GDM1 (cell line): Measurements from ENCODE around the gene RABGAP1L.

ENCODE experiments used
- DNase-seq: peaks from one replicate; lab custom pipeline; 2025; lab: John Stamatoyannopoulos, UW

RABGAP1L gene

DNA sequence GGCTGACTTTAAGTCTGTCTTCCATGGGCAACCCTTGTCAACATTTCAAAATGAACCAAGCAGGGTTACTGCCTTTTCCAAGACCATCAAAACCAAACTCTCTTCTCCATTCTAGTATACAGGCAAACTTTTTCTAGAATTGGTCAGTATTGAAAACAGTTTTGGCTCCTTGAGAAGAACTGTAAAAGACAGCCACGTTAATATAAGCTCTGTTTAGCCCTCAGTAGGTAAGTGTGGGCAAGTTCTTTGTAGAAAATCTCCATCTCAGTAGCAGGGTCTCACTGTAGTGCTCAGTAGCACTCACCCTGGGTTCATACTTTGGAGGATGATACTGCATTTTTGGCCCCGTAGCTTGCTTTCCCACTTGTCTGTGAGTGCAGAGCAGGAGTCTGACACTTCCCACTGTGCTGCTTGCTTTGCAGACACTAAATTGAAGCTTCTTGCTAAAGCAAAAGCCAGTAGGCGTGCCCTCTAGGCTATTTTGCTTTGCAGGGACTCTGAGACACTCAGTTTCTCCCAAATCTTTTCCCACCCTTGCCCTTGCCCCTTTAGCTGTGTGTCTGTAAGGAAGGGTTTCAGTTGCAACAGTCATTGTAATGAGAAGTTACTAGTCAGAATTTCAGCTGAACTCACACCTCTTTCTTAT lies 806.2 kb downstream of the RABGAP1L start:
- peak; percentile 19 for DNase-seq

DNA sequence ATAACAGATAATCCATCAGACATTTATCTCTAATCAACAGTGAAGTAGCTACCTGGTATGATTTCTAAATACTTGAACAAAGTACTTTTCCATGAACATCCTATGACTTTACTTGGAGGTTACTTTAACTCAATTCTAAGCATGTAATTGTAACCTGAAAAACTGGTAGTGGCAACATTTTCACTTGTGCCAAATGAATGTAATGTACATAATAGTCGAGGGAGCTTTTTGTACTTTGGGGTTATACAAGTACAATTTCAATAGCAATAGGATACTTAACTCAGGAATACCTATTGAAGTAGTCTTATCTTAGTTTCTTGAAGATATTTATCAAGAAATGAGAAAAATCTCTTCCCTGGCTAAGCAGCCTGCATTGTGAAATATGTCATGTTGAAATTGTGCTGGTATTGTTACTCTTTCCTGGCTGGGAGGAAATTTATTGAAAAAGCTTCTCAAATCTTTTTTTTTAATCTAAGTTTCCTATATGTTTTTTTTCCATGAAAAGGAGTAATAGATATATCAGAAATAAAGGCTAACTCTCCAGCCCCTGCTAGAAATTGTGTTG lies 806.8 kb downstream of the RABGAP1L start:
- no peak for DNase-seq

GRCh38 chr1:174967845-174968705 lies 808.8 kb downstream of the RABGAP1L start:
- no peak for DNase-seq

- DNase-seq: peak; percentile 7
Measured at GRCh38 chr1:174968750-174969244, 809.5 kb downstream of the RABGAP1L start.

DNA sequence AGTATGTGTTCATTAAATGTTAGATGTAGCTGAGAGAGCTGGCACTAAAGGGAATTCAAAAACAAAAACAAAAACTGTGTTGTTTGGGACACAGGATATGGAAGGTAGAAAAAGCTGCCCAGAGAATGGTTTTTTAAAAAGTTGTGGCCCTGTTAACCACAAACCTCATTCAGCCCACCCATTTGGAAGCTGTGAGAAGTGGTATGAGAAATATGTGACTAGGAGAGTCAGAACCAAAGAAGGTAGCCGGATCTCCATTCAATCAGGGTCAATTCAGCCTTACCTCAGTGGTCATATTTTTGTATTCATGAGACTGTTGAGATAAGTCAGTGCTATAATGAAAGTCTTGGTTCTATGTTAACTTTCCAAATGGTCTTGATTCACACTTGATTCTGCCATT lies 810.7 kb downstream of the RABGAP1L start:
- DNase-seq: no peak

DNA sequence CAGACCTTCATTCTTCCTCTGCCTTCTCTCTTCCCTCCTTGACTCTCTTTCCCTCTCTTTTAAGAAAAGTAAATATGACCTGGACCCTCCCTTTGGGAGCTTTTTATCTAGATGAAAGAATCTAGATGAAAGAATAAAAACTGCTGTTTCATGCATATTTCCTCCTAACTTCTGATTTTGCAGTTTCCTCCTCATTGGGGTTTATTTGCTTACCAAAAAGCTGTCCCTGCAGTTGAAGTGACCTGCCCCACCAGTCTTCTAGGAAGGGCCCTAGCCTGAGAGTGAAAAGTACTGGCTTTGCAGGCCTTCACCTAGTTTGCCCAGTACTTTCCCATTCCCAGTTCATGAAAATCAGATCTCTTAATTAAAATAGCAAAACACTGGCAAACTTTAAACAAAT lies 812.1 kb downstream of the RABGAP1L start:
- no peak for DNase-seq

DNA sequence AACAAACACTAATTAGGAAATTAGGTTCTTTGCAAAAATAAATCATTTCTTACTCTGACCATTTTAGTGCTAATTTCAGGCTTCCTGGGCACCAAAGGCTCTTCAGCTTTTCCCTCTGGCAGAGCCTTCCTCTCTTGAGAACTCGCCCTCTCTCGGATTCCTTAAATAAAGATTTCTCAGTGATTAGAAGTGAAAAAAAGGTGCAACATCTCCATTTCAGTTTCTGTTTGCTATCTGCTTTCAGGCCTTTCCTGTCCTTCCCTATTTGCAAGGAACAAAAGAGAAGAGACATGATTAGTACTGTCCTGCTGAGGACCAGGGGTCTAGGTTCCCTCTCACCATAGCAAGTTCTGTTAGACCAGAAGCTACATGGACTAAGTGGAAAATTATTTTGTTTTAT lies 812.6 kb downstream of the RABGAP1L start:
- no peak for DNase-seq

GRCh38 chr1:174974711-174975119 lies 815.4 kb downstream of the RABGAP1L start:
- no peak for DNase-seq

DNA sequence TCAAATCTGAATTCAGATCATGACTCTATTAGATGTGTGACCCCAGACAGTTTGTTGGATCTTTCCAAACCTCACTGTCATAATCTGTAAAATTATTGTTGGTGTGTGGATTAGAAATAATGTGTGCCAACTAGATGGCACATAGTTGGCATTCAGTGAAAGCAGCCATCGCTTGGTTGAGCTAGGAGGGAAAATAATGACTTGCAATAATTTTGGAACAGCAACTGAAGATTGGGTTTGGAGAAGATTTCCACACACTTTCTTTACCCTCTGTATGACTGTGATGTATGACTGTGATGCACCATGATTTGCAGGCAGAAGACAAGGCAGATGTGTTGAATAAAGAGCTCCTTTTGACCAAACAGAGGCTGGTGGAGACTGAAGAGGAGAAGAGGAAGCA lies 816.4 kb downstream of the RABGAP1L start:
- DNase-seq: no peak

DNA sequence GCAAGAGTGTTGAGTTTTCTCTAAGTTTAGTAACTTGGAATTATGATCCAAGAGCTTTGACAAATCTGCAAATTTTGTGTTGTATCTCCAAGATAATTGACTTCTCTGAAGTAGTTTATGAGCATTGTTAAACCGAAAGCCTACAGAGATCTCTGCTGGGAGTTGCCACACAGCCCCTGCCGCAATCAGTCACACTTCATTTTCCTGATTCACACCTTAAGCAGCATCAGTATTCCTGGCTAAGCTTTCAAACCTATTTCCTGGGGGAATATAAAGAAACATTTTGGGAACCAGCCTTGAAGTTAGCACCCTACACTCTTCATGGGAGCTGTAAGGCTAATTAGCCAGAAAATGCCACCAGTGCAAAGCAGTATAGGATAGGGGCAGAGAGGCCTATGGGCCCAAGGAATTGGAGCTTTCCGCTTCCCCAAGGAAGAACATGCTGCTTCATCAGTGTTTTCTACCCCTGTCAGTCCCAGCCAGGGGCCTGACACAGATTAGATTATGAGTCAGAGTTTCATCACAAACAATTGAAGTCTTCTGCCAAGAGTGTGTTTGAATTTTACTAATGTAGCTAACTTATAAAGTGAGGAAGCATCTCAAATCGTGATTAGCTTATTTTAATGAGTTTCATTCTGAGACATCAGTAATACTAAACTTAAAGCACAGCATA lies 817.3 kb downstream of the RABGAP1L start:
- DNase-seq: no peak

GRCh38 chr1:174982971-174983689 lies 823.8 kb downstream of the RABGAP1L start:
- DNase-seq: no peak

DNA sequence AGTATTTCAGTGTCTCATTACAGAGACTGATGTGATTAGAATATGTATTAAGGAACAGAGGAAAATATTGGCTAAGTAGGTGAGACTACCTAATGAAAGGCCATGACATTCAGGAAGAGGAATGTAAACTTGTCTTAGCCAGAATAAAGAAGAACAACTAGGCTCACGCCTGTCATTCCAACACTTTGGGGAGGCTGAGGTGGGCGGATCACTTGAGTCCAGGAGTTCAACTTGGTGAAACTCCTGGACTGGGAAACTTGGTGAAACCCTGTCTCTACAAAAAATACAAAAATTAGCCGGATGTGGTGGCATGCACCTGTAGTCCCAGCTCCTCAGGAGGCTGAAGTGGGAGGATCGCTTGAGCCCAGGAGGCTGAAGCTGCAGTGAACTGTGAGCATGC lies 825.6 kb downstream of the RABGAP1L start:
- no peak for DNase-seq

DNA sequence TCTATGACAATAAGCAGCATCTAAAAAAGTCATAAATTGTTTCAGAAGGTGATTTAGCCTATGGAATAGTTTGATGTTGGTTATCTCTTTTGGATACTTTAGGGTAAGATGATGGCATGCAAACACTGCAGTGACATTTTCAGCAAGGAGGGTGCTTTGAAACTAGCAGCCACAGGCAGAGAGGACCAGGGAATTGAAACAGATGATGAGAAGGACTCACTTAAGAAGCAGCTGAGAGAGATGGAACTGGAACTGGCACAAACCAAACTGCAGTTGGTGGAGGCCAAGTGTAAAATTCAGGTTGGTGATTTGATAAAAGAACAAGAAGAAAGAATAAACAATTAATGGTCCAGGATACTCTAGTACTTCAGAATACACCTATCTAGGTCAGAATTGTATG lies 829.2 kb downstream of the RABGAP1L start:
- no peak for DNase-seq

GRCh38 chr1:174988986-174989385 lies 829.7 kb downstream of the RABGAP1L start:
- DNase-seq: no peak

DNA sequence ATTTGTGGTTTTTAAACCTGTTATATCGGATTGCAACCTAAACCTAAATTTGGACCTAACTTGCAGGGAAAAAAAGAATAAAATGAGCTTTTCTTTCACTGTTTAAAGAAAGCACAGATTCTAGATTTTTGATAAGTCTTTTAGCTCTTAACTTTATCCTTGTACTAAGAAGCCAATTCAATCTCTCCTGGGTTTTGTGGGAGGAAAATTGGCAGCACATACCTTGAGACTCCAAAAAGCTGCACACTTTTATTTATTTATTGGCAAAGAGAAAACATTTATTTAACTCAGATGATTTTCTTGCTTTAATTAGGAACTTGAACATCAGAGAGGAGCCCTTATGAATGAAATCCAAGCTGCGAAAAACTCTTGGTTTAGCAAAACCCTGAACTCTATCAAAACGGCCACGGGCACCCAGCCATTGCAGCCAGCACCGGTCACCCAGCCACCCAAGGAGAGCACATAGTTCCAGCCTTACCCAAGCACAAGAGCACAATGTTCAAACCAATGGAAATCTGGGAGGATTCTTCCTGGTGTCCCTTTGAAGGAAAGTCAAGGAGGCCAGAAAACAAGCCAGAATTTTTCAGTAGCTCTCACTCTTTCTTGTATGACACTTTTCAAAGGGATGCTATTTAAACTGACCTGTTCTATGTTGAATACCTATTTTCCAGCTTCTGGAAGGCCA lies 830.4 kb downstream of the RABGAP1L start:
- DNase-seq: no peak

DNA sequence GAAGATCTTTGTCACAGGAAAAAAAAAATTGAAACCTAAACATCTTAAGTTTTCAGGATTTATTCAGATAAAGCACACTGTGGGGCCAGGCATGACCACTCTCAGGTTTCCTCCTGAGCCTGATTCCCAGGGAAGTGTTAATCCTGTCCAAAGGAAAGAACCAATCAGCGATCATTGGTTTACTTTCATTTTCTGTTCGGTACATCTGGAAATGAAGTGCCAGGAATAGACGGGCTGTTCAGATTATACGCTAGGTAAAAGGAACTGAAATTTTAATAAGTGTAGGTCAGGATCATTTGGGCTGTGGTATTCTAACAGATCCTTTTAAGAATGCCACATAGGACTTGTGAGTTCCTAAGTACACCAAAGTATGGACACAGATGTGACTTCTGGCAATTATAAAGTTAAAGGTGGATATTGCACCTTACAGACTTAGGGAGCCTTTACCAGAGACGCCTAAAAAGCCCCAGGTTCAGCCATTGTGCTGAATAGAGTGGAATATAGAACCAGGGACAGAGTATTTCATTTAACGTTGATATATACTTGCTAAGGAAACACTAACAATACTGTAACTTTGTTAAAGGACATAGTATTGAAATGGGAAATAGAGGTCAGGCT lies 831.2 kb downstream of the RABGAP1L start:
- peak; percentile 17 for DNase-seq

- DNase-seq: no peak
Measured at GRCh38 chr1:174991473-174991872, 832.2 kb downstream of the RABGAP1L start.

DNA sequence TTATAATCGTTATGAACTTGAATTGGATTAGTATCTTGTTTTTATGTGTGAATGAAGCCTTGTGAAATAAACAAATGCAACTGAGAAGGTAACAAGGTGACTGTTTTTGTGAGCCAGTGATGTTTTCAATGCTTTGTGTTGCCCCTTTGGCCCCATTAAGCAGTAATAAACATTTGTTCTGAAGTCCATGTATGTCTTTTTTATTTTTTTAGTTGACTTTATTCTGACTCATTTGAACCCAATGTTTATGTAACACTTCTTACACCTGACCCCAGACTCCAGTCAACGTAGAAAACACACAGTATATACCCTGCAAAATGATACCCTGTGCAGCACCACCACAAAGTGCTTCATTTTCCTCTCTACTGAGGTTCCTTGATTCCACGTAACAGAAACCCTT lies 835.8 kb downstream of the RABGAP1L start:
- DNase-seq: no peak

GRCh38 chr1:174995916-174996315 lies 836.6 kb downstream of the RABGAP1L start:
- no peak for DNase-seq

DNA sequence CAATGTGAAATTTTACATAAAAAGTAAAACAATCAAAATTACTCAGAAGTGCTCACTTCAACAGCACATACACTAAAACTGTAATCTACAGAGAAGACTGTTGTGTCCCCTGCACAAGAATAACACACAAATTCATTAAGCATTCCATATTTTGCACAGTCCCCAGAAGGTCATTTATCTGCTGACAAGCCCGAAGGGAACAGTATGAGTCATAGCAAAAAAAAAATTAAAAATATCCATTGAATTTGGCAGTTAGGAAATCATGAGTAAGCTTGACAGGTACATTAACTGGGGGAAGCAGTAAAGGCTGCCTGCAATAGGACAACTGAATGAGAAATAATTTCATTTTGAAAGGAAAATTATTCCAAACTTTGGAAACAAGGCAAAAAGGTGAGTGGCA lies 837.2 kb downstream of the RABGAP1L start:
- DNase-seq: no peak

DNA sequence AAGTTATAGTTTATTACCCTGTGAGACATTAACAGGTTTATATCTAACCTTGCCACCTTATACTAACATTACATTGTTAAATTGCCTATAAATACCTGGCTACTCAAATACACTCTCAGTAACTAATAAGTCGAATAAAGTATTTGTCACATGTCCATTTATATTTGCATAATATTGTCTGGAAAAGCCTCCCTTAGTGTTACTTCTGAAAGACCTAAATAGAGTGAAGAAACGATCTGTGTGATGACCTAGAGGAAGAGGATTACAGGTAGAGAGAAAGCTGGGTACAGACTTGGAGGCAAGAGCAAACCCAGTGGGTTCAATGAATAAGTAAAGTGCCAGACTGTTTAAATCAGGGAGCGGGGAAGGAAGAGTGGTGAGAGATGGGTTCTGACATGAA lies 837.7 kb downstream of the RABGAP1L start:
- no peak for DNase-seq
